H9 (cell line): ENCODE measurements around the gene MAST4. TPM values are rescaled to one million over a fixed set of nuclear protein-coding genes. Genes with fewer than 3 reads are reported as not detected.

Experiments
- DNase-seq: peaks from one replicate; pipeline ENCODE4 v3.0.0-alpha.2; 2017
- H2AFZ ChIP-seq: one replicate; pipeline ENCODE4 v1.6.1; 2013; ENCODE audit warnings: mild to moderate bottlenecking, low read length, control low read depth, moderate library complexity
- H2AK5ac ChIP-seq: 2 replicates; pipeline ENCODE4 v1.6.1; 2013; ENCODE audit warnings: low read length, control low read depth, mixed read lengths; ENCODE audit not compliant: insufficient read length
- H2BK120ac ChIP-seq: one replicate; pipeline ENCODE4 v1.6.1; 2013; ENCODE audit warnings: low read depth, mild to moderate bottlenecking, low read length, control low read depth, inconsistent platforms; ENCODE audit not compliant: poor library complexity, severe bottlenecking
- H2BK12ac ChIP-seq: 2 replicates; pipeline ENCODE4 v1.6.1; 2013; ENCODE audit warnings: low read length, control low read depth, mixed read lengths, low read depth; ENCODE audit not compliant: insufficient read length
- H2BK15ac ChIP-seq: 2 replicates; pipeline ENCODE4 v1.6.1; 2013; ENCODE audit warnings: low read depth, low read length, control low read depth
- H2BK20ac ChIP-seq: one replicate; pipeline ENCODE4 v1.6.1; 2013; ENCODE audit warnings: low read depth, mild to moderate bottlenecking, low read length, control low read depth, inconsistent platforms; ENCODE audit not compliant: poor library complexity, severe bottlenecking
- H2BK5ac ChIP-seq: 2 replicates; pipeline ENCODE4 v1.6.1; 2013; ENCODE audit warnings: low read length, control low read depth, mixed read lengths; ENCODE audit not compliant: insufficient read length
- H3K14ac ChIP-seq: 2 replicates; pipeline ENCODE4 v1.6.1; 2013; ENCODE audit warnings: low read length, control low read depth; ENCODE audit not compliant: insufficient read depth
- H3K18ac ChIP-seq: 2 replicates; pipeline ENCODE4 v1.6.1; 2013; ENCODE audit warnings: low read depth, mild to moderate bottlenecking, mixed read lengths, low read length, control low read depth; ENCODE audit not compliant: insufficient read length
- H3K23ac ChIP-seq: 2 replicates; pipeline ENCODE4 v1.6.1; 2013; ENCODE audit warnings: low read length, control low read depth, mixed read lengths, low read depth; ENCODE audit not compliant: insufficient read length
- H3K23me2 ChIP-seq: 2 replicates; pipeline ENCODE4 v1.6.1; 2013; ENCODE audit warnings: low read depth, mild to moderate bottlenecking, mixed read lengths, low read length, control low read depth; ENCODE audit not compliant: insufficient read length, poor library complexity, severe bottlenecking
- H3K27ac ChIP-seq: 2 replicates; pipeline ENCODE4 v1.5.1; 2013; ENCODE audit warnings: low read length, control low read depth, mixed read lengths, low read depth; ENCODE audit not compliant: insufficient read length
- H3K27me3 ChIP-seq: 2 replicates; pipeline ENCODE4 v1.6.1; 2013; ENCODE audit warnings: low read length, control low read depth, inconsistent platforms; ENCODE audit not compliant: insufficient read depth
- H3K4ac ChIP-seq: 2 replicates; pipeline ENCODE4 v1.6.1; 2013; ENCODE audit warnings: low read depth, mild to moderate bottlenecking, control low read depth, inconsistent platforms, low read length, moderate library complexity
- H3K4me1 ChIP-seq: 2 replicates; pipeline ENCODE4 v1.6.1; 2013; ENCODE audit warnings: low read length, control low read depth, inconsistent platforms; ENCODE audit not compliant: insufficient read depth
- H3K4me2 ChIP-seq: 2 replicates; pipeline ENCODE4 v1.6.1; 2013; ENCODE audit warnings: low read length, control low read depth, mixed read lengths; ENCODE audit not compliant: insufficient read length, insufficient read depth
- H3K56ac ChIP-seq: 2 replicates; pipeline ENCODE4 v1.6.1; 2013; ENCODE audit warnings: low read depth, mild to moderate bottlenecking, mixed read lengths, low read length, control low read depth; ENCODE audit not compliant: insufficient read length
- H3K79me1 ChIP-seq: 2 replicates; pipeline ENCODE4 v1.6.1; 2013; ENCODE audit warnings: low read depth, mild to moderate bottlenecking, moderate library complexity, low read length, control low read depth, inconsistent platforms; ENCODE audit not compliant: insufficient read depth, poor library complexity, severe bottlenecking
- H3K79me2 ChIP-seq: 2 replicates; pipeline ENCODE4 v1.6.1; 2013; ENCODE audit warnings: low read length, control low read depth, inconsistent platforms; ENCODE audit not compliant: insufficient read depth
- H3K9ac ChIP-seq: 2 replicates; pipeline ENCODE4 v1.6.1; 2013; ENCODE audit warnings: low read length, control low read depth, mixed read lengths; ENCODE audit not compliant: insufficient read length; ENCODE audit errors: extremely low read depth
- H3K9me3 ChIP-seq: one replicate; pipeline ENCODE4 v1.6.1; 2013; ENCODE audit warnings: low read depth, low read length, inconsistent platforms; ENCODE audit not compliant: control insufficient read depth
- H3T11ph ChIP-seq: one replicate; pipeline ENCODE4 v1.6.1; 2013; ENCODE audit warnings: mild to moderate bottlenecking, low read length, control low read depth, inconsistent platforms
- H4K20me1 ChIP-seq: one replicate; pipeline ENCODE4 v1.6.1; 2013; ENCODE audit not compliant: control insufficient read depth, insufficient read length, insufficient read depth
- H4K5ac ChIP-seq: 2 replicates; pipeline ENCODE4 v1.6.1; 2013; ENCODE audit warnings: low read depth, mild to moderate bottlenecking, mixed read lengths, low read length, control low read depth; ENCODE audit not compliant: insufficient read length
- H4K8ac ChIP-seq: replicated peaks from 2 replicates; pipeline ENCODE4 v1.6.1; 2013; ENCODE audit warnings: low read length, control low read depth, mixed read lengths, low read depth; ENCODE audit not compliant: insufficient read length
- H4K91ac ChIP-seq: 2 replicates; pipeline ENCODE4 v1.6.1; 2013; ENCODE audit warnings: low read depth, mild to moderate bottlenecking, moderate library complexity, mixed read lengths, low read length, control low read depth; ENCODE audit not compliant: insufficient read length
- H3K27ac Mint-ChIP-seq, 3 experiments: 2 replicates in 2 of 3; 3 replicates in 1 of 3; pipeline ENCODE4 v1.8.0; 2020 to 2021; ENCODE audit warnings: mixed read lengths in 3 of 3, mild to moderate bottlenecking in 1 of 3, moderate library complexity in 1 of 3
- H3K27me3 Mint-ChIP-seq: 2 replicates; pipeline ENCODE4 v1.8.0; 2021; ENCODE audit warnings: low read depth, mild to moderate bottlenecking, moderate library complexity, mixed read lengths
- H3K36me3 Mint-ChIP-seq, 3 experiments: 2 replicates in 2 of 3; 3 replicates in 1 of 3; pipeline ENCODE4 v1.8.0; 2020 to 2021; ENCODE audit warnings: low read depth in 3 of 3, mixed read lengths in 3 of 3; ENCODE audit not compliant: insufficient read depth in 1 of 3
- H3K4me1 Mint-ChIP-seq, 2 experiments: 2 replicates each; pipeline ENCODE4 v1.8.0; 2020; ENCODE audit warnings: mixed read lengths in 2 of 2
- H3K4me3 Mint-ChIP-seq, 2 experiments: 2 replicates in 1 of 2; 3 replicates in 1 of 2; pipeline ENCODE4 v1.8.0; 2020 to 2021; ENCODE audit warnings: mild to moderate bottlenecking in 2 of 2, mixed read lengths in 2 of 2, moderate library complexity in 1 of 2
- H3K9me3 Mint-ChIP-seq, 2 experiments: 2 replicates in 1 of 2; 3 replicates in 1 of 2; pipeline ENCODE4 v1.8.0; 2020; ENCODE audit warnings: mild to moderate bottlenecking in 2 of 2, mixed read lengths in 2 of 2, moderate library complexity in 1 of 2
- CTCF ChIP-seq: fragments of 200-600 bp; sonication (generic); conservative IDR thresholded peaks from 3 replicates; pipeline ENCODE4 v1.8.0; 2021; ENCODE audit warnings: antibody characterized with exemption, mild to moderate bottlenecking
- WGBS: extraction: QIAGEN DNeasy Blood & Tissue Kit; methylation state at CpG from one replicate; pipeline ENCODE4 v1.1.7; 2013; ENCODE audit warnings: missing lambda C conversion rate, low lambda C conversion rate, mixed read lengths; ENCODE audit not compliant: insufficient read length; ENCODE audit errors: extremely low coverage; 5-methylcytosine and 5-hydroxymethylcytosine counted together
- total RNA-seq: library from RNA; stranded (reverse); gene quantifications from 2 replicates; pipeline ENCODE4 v1.2.1, GENCODE V29; 2021

The MAST4 gene
- total RNA-seq, 1 experiment from 2014 or later, result 3.7 TPM

- no peak overlapping the region for H3K27ac Mint-ChIP-seq
- peaks cover 11 to 16% of the 10 kb centered on the region in 2 experiments for H3K9me3 Mint-ChIP-seq
- no peak for TF ChIP-seq CTCF
These were observed 593.7 kb downstream of the MAST4 start for GRCh38 chr5:67189931-67190330.

More at GRCh38 chr5:67189931-67190330, 593.7 kb downstream of the MAST4 start:
- no peak overlapping the region for H2BK5ac ChIP-seq
- WGBS, result no CpG with 5 or more reads among the region's 1 CpG
- no peak overlapping the region for H2BK120ac ChIP-seq
- no peak overlapping the region for H4K8ac ChIP-seq
- H3K56ac ChIP-seq, result no peak overlapping the region
- H3K27me3 ChIP-seq, result no peaks in the 10 kb centered on the region
- H3K4me2 ChIP-seq, result no peak overlapping the region
- H4K91ac ChIP-seq, result no peak overlapping the region
- H3K18ac ChIP-seq, result no peak overlapping the region
- no peaks in the 10 kb centered on the region for H4K20me1 ChIP-seq
- H3T11ph ChIP-seq, result no peak overlapping the region
- no peak overlapping the region for H3K23ac ChIP-seq
- H2BK15ac ChIP-seq, result no peak overlapping the region
- no peak overlapping the region for H3K27ac ChIP-seq
- H3K79me1 ChIP-seq, result no peaks in the 10 kb centered on the region
- Mint-ChIP-seq H3K4me1 (peaks cover 19 to 22% of the 10 kb centered on the region in 2 experiments), H3K36me3 (peaks cover 5 to 17% (median 7%) of the 10 kb centered on the region in 3 experiments; a peak in 6 of 7 replicates), H3K4me3 (no peak overlapping the region), H3K27me3 (no peaks in the 10 kb centered on the region; the same call in none of the 2 replicates)
- H3K9me3 ChIP-seq, result no peaks in the 10 kb centered on the region
- H2AFZ ChIP-seq, result no peak overlapping the region
- no peak overlapping the region for H2BK20ac ChIP-seq
- no peak overlapping the region for H2AK5ac ChIP-seq
- H4K5ac ChIP-seq, result no peak overlapping the region
- no peak overlapping the region for H3K4ac ChIP-seq
- H3K23me2 ChIP-seq, result no peaks in the 10 kb centered on the region
- peaks cover 7% of the 10 kb centered on the region; the same call in 1 of the 2 replicates for H3K4me1 ChIP-seq
- H3K9ac ChIP-seq, result no peak overlapping the region
- H3K14ac ChIP-seq, result no peak overlapping the region
- DNase-seq, result no peak
- no peaks in the 10 kb centered on the region for H3K79me2 ChIP-seq
- no peak overlapping the region for H2BK12ac ChIP-seq
